Skin epidermis (tissue), 12 donors: ENCODE results near the gene POTEH.
"Not testable (repeated sequence)": the region's sequence is repeated elsewhere in the genome, so short reads cannot be mapped to it uniquely, and the experiment has no call there.

Source experiments
- H3K27ac ChIP-seq, 21 experiments: fragments of 200-600 bp; sonication (generic) in 11 of 21; one replicate each; pipeline ENCODE4 v1.5.0; 2020; ENCODE audit warnings: mild to moderate bottlenecking in 3 of 21, inconsistent platforms in 2 of 21, moderate library complexity in 2 of 21
- H3K4me3 ChIP-seq, 7 experiments: fragments of 200-600 bp; sonication (generic) in 2 of 7; one replicate each; pipeline ENCODE4 v1.5.0; 2020; ENCODE audit warnings: inconsistent platforms in 2 of 7, mild to moderate bottlenecking in 2 of 7, moderate library complexity in 1 of 7

POTEH gene

GRCh38 chr22:15731023-15731422, 41.2 kb downstream of the POTEH start:
- H3K27ac ChIP-seq, H3K4me3 ChIP-seq: not testable (repeated sequence)

GRCh38 chr22:15734411-15734810, 44.6 kb downstream of the POTEH start:
- H3K27ac ChIP-seq, H3K4me3 ChIP-seq: not testable (repeated sequence)

- not testable (repeated sequence) for H3K4me3 ChIP-seq, H3K27ac ChIP-seq
These were observed 48.5 kb downstream of the POTEH start for GRCh38 chr22:15738157-15738908.

- H3K27ac ChIP-seq, H3K4me3 ChIP-seq: not testable (repeated sequence)
These were observed 49.1 kb downstream of the POTEH start for GRCh38 chr22:15738909-15739391.

GRCh38 chr22:15747636-15748323, 58.0 kb downstream of the POTEH start:
- H3K4me3 ChIP-seq, H3K27ac ChIP-seq: not testable (repeated sequence)

- H3K27ac ChIP-seq, H3K4me3 ChIP-seq: not testable (repeated sequence)
These were observed 59.5 kb downstream of the POTEH start for GRCh38 chr22:15749181-15749970.

- not testable (repeated sequence) for H3K27ac ChIP-seq, H3K4me3 ChIP-seq
These were observed 69.7 kb downstream of the POTEH start for GRCh38 chr22:15759443-15760097.

- not testable (repeated sequence) for H3K27ac ChIP-seq, H3K4me3 ChIP-seq
These were observed 70.7 kb downstream of the POTEH start for GRCh38 chr22:15760388-15761150.

- not testable (repeated sequence) for H3K27ac ChIP-seq, H3K4me3 ChIP-seq
These were observed 71.4 kb downstream of the POTEH start for GRCh38 chr22:15761151-15761777.

- H3K27ac ChIP-seq, H3K4me3 ChIP-seq: not testable (repeated sequence)
These were observed 73.7 kb downstream of the POTEH start for GRCh38 chr22:15763559-15763958.
